Limb (tissue), 2 donors: ENCODE measurements around the gene CFAP70.
"Not testable (repeated sequence)": the region's sequence is repeated elsewhere in the genome, so short reads cannot be mapped to it uniquely, and the experiment has no call there.

Experiments
- DNase-seq, 2 donors: peaks; one replicate each; pipeline ENCODE4 v3.0.0-alpha.2; 2016; ENCODE audit errors: extremely low spot score in 2 of 2

Gene CFAP70

GRCh38 chr10:73358331-73359279 is at the start of gene CFAP70:
TSS of gene CFAP70 (minus strand) at chr10:73358864. CDS start at chr10:73354796, 4,068 bp downstream.
- DNase-seq = peak; percentile 94 to 97

GRCh38 chr10:73408061-73408460 is 49.4 kb upstream of the CFAP70 start:
- DNase-seq = no peak

GRCh38 chr10:73407495-73407894 is 48.8 kb upstream of the CFAP70 start:
- no peak for DNase-seq

GRCh38 chr10:73406846-73407245 is 48.2 kb upstream of the CFAP70 start:
- no peak for DNase-seq

GRCh38 chr10:73405556-73405955 is 46.9 kb upstream of the CFAP70 start:
- no peak for DNase-seq

GRCh38 chr10:73404690-73405089 is 46.0 kb upstream of the CFAP70 start:
- no peak for DNase-seq

GRCh38 chr10:73401636-73402035 is 43.0 kb upstream of the CFAP70 start:
- no peak for DNase-seq

- no peak for DNase-seq
Observed at GRCh38 chr10:73399063-73399462, 40.4 kb upstream of the CFAP70 start.

GRCh38 chr10:73398024-73398423 is 39.4 kb upstream of the CFAP70 start:
- DNase-seq = no peak

- DNase-seq = not testable (repeated sequence)
Observed at GRCh38 chr10:73394325-73394724, 35.7 kb upstream of the CFAP70 start.

GRCh38 chr10:73388228-73388627 is 29.6 kb upstream of the CFAP70 start:
- no peak for DNase-seq

- no peak for DNase-seq
Observed at GRCh38 chr10:73386583-73386982, 27.9 kb upstream of the CFAP70 start.

- no peak for DNase-seq
Observed at GRCh38 chr10:73379064-73379748, 20.5 kb upstream of the CFAP70 start.

GRCh38 chr10:73376679-73377078 is 18.0 kb upstream of the CFAP70 start:
- DNase-seq = no peak

- no peak for DNase-seq
Observed at GRCh38 chr10:73368238-73368637, 9.6 kb upstream of the CFAP70 start.

GRCh38 chr10:73366381-73367298 is 8.0 kb upstream of the CFAP70 start:
- DNase-seq = no peak

- no peak for DNase-seq
Observed at GRCh38 chr10:73364964-73365363, 6.3 kb upstream of the CFAP70 start.

GRCh38 chr10:73359492-73359891 is 828 bp upstream of the CFAP70 start:
- DNase-seq = no peak

GRCh38 chr10:73357821-73358220 is 843 bp downstream of the CFAP70 start:
- no peak for DNase-seq

- DNase-seq = no peak
Observed at GRCh38 chr10:73357166-73357565, 1.5 kb downstream of the CFAP70 start.

GRCh38 chr10:73344269-73344668 is 14.4 kb downstream of the CFAP70 start:
- DNase-seq = no peak

- no peak for DNase-seq
Observed at GRCh38 chr10:73340121-73340520, 18.5 kb downstream of the CFAP70 start.
